IMR-90 (cell line): ENCODE data around the gene EBI3. TPM values are rescaled to one million over a fixed set of nuclear protein-coding genes. Genes with fewer than 3 reads are reported as not detected.

Experiments used
- ATAC-seq: fragments of 200-7000 bp; cut with Tn5 transposase; 2 replicates; pipeline ENCODE4 v1.9.1; 2020; ENCODE audit warnings: low read depth, mild to moderate bottlenecking, moderate library complexity
- BruUV-seq: library from RNA; stranded (reverse); fragments of 400-500 nt; replicated peaks from 2 replicates; lab custom pipeline; 2021; lab: Mats Ljungman, UMichigan
- CTCF ChIA-PET: fragments of 300-600 bp; formaldehyde crosslinking; extraction: SDS; loops from one replicate; lab custom pipeline; 2021; ENCODE audit warnings: antibody characterized with exemption; lab: Yijun Ruan, JAX
- POLR2A ChIA-PET: fragments of 300-600 bp; sonication (Branson Sonifier 250); formaldehyde crosslinking; loops from one replicate; lab custom pipeline; 2022; ENCODE audit warnings: antibody characterized with exemption; ENCODE audit not compliant: unreplicated experiment; lab: Charles Lee
- DNase-seq: peaks from one replicate; pipeline ENCODE4 v3.0.0; 2013
- H2AFZ ChIP-seq: replicated peaks from 2 replicates; pipeline ENCODE3; 2013; ENCODE audit warnings: low read length, mild to moderate bottlenecking; ENCODE audit not compliant: poor library complexity
- H2AK5ac ChIP-seq: 2 replicates; pipeline ENCODE4 v1.6.1; 2013; ENCODE audit warnings: low read depth, low read length, inconsistent platforms
- H2AK9ac ChIP-seq: replicated peaks from 2 replicates; pipeline ENCODE3; 2013; ENCODE audit warnings: mild to moderate bottlenecking, low read depth, low read length, moderate library complexity; ENCODE audit not compliant: poor library complexity
- H2BK120ac ChIP-seq: 2 replicates; pipeline ENCODE4 v1.6.1; 2013; ENCODE audit warnings: low read depth, low read length, inconsistent platforms
- H2BK15ac ChIP-seq: 3 replicates; pipeline ENCODE4 v1.6.1; 2013; ENCODE audit warnings: low read depth, low read length, inconsistent platforms
- H2BK20ac ChIP-seq: 2 replicates; pipeline ENCODE4 v1.6.1; 2013; ENCODE audit warnings: low read depth, mild to moderate bottlenecking, inconsistent platforms, low read length, moderate library complexity
- H2BK5ac ChIP-seq: 2 replicates; pipeline ENCODE4 v1.6.1; 2013; ENCODE audit warnings: mild to moderate bottlenecking, low read depth, low read length, inconsistent platforms; ENCODE audit not compliant: poor library complexity, severe bottlenecking
- H3K14ac ChIP-seq: replicated peaks from 2 replicates; pipeline ENCODE4 v1.6.1; 2013; ENCODE audit warnings: low read depth, low read length, inconsistent platforms
- H3K18ac ChIP-seq: 2 replicates; pipeline ENCODE4 v1.6.1; 2013; ENCODE audit warnings: low read depth, low read length, control low read depth
- H3K23ac ChIP-seq: 2 replicates; pipeline ENCODE4 v1.6.1; 2013; ENCODE audit warnings: low read depth, low read length, inconsistent platforms
- H3K27ac ChIP-seq: 2 replicates; pipeline ENCODE4 v1.5.1; 2013; ENCODE audit warnings: mild to moderate bottlenecking, control low read depth, low read length; ENCODE audit not compliant: insufficient read depth
- H3K27me3 ChIP-seq: 2 replicates; pipeline ENCODE4 v1.6.1; 2013; ENCODE audit warnings: low read length; ENCODE audit not compliant: control insufficient read depth, insufficient read depth
- H3K36me3 ChIP-seq: 2 replicates; pipeline ENCODE4 v1.6.1; 2013; ENCODE audit warnings: low read length, mixed read lengths; ENCODE audit not compliant: control insufficient read depth, insufficient read depth
- H3K4ac ChIP-seq: 2 replicates; pipeline ENCODE4 v1.6.1; 2013; ENCODE audit warnings: low read depth, low read length, inconsistent platforms
- H3K4me1 ChIP-seq: 2 replicates; pipeline ENCODE4 v1.6.1; 2013; ENCODE audit warnings: low read length, mixed read lengths; ENCODE audit not compliant: control insufficient read depth, insufficient read depth
- H3K4me2 ChIP-seq: 2 replicates; pipeline ENCODE4 v1.6.1; 2013; ENCODE audit warnings: low read depth, mild to moderate bottlenecking, control low read depth, low read length, moderate library complexity
- H3K4me3 ChIP-seq: 2 replicates; pipeline ENCODE4 v1.5.1; 2013; ENCODE audit warnings: low read depth, mild to moderate bottlenecking, control low read depth, low read length, moderate library complexity; ENCODE audit not compliant: insufficient read depth
- H3K56ac ChIP-seq: 2 replicates; pipeline ENCODE4 v1.6.1; 2013; ENCODE audit warnings: low read length, inconsistent platforms; ENCODE audit not compliant: insufficient read depth; ENCODE audit errors: extremely low read depth
- H3K79me1 ChIP-seq, 2 experiments: 2 replicates each; pipeline ENCODE4 v1.6.1; 2013; ENCODE audit warnings: low read length in 2 of 2, inconsistent platforms in 1 of 2, low read depth in 1 of 2
- H3K9ac ChIP-seq: 2 replicates; pipeline ENCODE4 v1.6.1; 2013; ENCODE audit warnings: low read depth, low read length, control low read depth
- H3K9me1 ChIP-seq: 2 replicates; pipeline ENCODE4 v1.6.1; 2013; ENCODE audit warnings: low read length, inconsistent platforms; ENCODE audit not compliant: insufficient read depth
- H3K9me3 ChIP-seq: 2 replicates; pipeline ENCODE4 v1.6.1; 2013; ENCODE audit warnings: low read length; ENCODE audit not compliant: control insufficient read depth, insufficient read depth
- H4K20me1 ChIP-seq: 2 replicates; pipeline ENCODE4 v1.6.1; 2013; ENCODE audit warnings: low read length, inconsistent platforms; ENCODE audit not compliant: insufficient read depth
- H4K5ac ChIP-seq: 2 replicates; pipeline ENCODE4 v1.6.1; 2013; ENCODE audit warnings: mild to moderate bottlenecking, low read depth, low read length, control low read depth
- H4K8ac ChIP-seq, 2 experiments: 2 replicates each; pipeline ENCODE4 v1.6.1; 2013; ENCODE audit warnings: low read depth in 2 of 2, low read length in 2 of 2, control low read depth in 1 of 2, inconsistent platforms in 1 of 2
- H4K91ac ChIP-seq: 2 replicates; pipeline ENCODE4 v1.6.1; 2013; ENCODE audit warnings: low read depth, low read length, inconsistent platforms; ENCODE audit not compliant: insufficient read depth
- FOS ChIP-seq: fragments of 150-350 bp; IDR thresholded peaks from 2 replicates; pipeline ENCODE4 v1.6.1; 2016; ENCODE audit warnings: low read depth, low read length
- POLR2A ChIP-seq: IDR thresholded peaks from 2 replicates; pipeline ENCODE4 v1.6.1; 2012; ENCODE audit warnings: mild to moderate bottlenecking, low read depth, low read length
- whole genome bisulfite sequencing, 2 experiments: methylation state at CpG; one replicate each; pipeline versions ENCODE4 v1.1.5 to v1.1.7; 2013; ENCODE audit warnings: missing lambda C conversion rate in 2 of 2; ENCODE audit not compliant: insufficient read length in 1 of 2; ENCODE audit errors: extremely low coverage in 2 of 2; 5-methylcytosine and 5-hydroxymethylcytosine counted together
- dilution Hi-C: fragments of 300-500 bp; cut with HindIII; formaldehyde crosslinking; loops from one replicate; pipeline ENCODE4 v1.14.3; 2018; ENCODE audit warnings: low sequenced_read_pairs; ENCODE audit not compliant: unreplicated experiment
- in situ Hi-C: fragments of 300-500 bp; cut with MboI; formaldehyde crosslinking; loops from 3 replicates; pipeline ENCODE4 v1.14.3; 2019; ENCODE audit warnings: low sequenced_read_pairs, inconsistent platforms, mixed read lengths
- intact Hi-C: fragments of 100-400 bp; cut with micrococcal nuclease; formaldehyde crosslinking; loops from 2 replicates; pipeline ENCODE4 v1.10.0; 2022
- polyA plus RNA-seq, 3 experiments: library from polyadenylated mRNA; depleted of rRNA; stranded (reverse); fragments of >200 nt; gene quantifications; 2 replicates each; pipeline ENCODE4 v1.2.3, GENCODE V29; 2012; ENCODE audit warnings: low replicate concordance in 1 of 3
- total RNA-seq: library from RNA; depleted of rRNA; stranded (reverse); fragments of >200 nt; gene quantifications from 2 replicates; pipeline ENCODE4 v1.2.3, GENCODE V29; 2012

The EBI3 gene
- total and polyA plus RNA-seq, 2 of the 4 experiments (the other 2 are of a cell fraction), result 0.36 to 2.7 TPM

DNA sequence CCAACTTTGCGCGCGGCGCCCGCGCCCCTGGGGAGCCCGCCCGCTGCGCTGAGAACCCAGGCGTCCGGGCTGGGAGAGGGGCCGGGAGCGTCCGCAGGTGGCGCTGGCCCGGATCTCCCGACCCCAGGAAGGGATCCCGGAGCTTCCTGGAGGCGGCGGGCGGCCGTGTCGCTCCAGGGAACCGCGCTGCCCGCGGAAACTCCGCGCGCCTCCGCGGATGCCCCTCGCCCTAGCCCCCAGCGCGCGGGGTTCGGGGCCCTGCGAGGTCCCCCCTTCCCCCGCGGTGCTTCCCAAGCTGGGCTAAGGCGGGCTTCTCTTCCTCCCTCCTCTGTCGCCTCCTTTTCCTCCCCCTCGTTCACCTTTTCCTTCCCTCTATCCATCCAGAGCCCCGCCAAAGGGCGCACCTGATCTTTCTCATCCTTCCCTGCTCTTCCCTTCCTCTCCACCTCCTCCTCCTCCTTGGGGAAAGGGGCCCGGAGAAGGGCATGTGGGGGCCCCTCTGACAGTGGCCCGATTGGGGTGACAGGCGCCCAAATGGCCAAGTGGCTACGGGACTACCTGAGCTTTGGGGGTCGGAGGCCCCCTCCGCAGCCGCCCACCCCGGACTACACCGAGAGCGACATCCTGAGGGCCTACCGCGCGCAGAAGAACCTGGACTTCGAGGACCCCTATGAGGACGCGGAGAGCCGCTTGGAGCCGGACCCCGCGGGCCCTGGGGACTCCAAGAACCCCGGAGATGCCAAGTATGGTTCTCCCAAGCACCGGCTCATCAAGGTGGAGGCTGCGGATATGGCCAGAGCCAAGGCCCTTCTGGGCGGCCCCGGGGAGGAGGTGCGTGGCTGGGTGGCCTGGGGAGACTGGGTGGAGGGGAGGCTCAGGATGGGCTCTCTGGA is 50.5 kb downstream of the EBI3 start:
- H3K36me3 ChIP-seq, result no peaks in the 10 kb centered on the region
- dilution Hi-C loops, result no loop called here
- H3K23ac ChIP-seq, result no peak overlapping the region
- H2BK120ac ChIP-seq, result no peak overlapping the region
- H4K8ac ChIP-seq, result no peak overlapping the region
- no peak overlapping the region for H3K4ac ChIP-seq
- no peak overlapping the region for H3K27ac ChIP-seq
- no peaks in the 10 kb centered on the region for H3K4me1 ChIP-seq
- ChIA-PET POLR2A (no interaction called here), CTCF (no interaction called here)
- no peak for DNase-seq
- no peak overlapping the region for H2BK15ac ChIP-seq
- no peaks in the 10 kb centered on the region for H3K79me1 ChIP-seq
- no peak overlapping the region for H2AK5ac ChIP-seq
- H3K9ac ChIP-seq, result no peak overlapping the region
- no peaks in the 10 kb centered on the region for H4K20me1 ChIP-seq
- intact Hi-C loops, result no loop called here
- H3K27me3 ChIP-seq, result peaks cover 52% of the 10 kb centered on the region
- H2AK9ac ChIP-seq, result no peak overlapping the region
- H2BK5ac ChIP-seq, result no peak overlapping the region
- no peak overlapping the region for H4K91ac ChIP-seq
- H4K5ac ChIP-seq, result no peak overlapping the region
- H3K18ac ChIP-seq, result no peak overlapping the region
- no peak overlapping the region for H3K4me2 ChIP-seq
- ATAC-seq, result no peak
- no peak overlapping the region for H3K14ac ChIP-seq
- no peak overlapping the region for H3K56ac ChIP-seq
- no peaks in the 10 kb centered on the region for H3K9me1 ChIP-seq
- no peak overlapping the region for H2AFZ ChIP-seq
- peaks cover 2% of the 10 kb centered on the region; the same call in 1 of the 2 replicates for H3K9me3 ChIP-seq
- H3K4me3 ChIP-seq, result no peak overlapping the region
- 0% methylated on average over 7 of the region's 71 CpGs; no CpG with 5 or more reads in 1 of the 2 experiments for WGBS, 2 experiments
- BruUV-seq, result no TSS peak
- in situ Hi-C loops, result no loop called here
- no peak overlapping the region for H2BK20ac ChIP-seq
- TF ChIP-seq POLR2A, result no peak
- no peak for TF ChIP-seq FOS
